SKM-1 (cell line): ENCODE results near the gene CSAD.

Source experiments
- DNase-seq: peaks from one replicate; lab custom pipeline; 2025; ENCODE audit not compliant: unreplicated experiment; lab: John Stamatoyannopoulos, UW

CSAD gene

GRCh38 chr12:53200107-53200457 lies 19.4 kb upstream of the CSAD start:
- DNase-seq, result no peak

GRCh38 chr12:53199700-53200099 lies 19.0 kb upstream of the CSAD start:
- DNase-seq, result no peak

GRCh38 chr12:53198486-53199110 lies 17.9 kb upstream of the CSAD start:
- no peak for DNase-seq

GRCh38 chr12:53197011-53197640 lies 16.4 kb upstream of the CSAD start:
- no peak for DNase-seq

GRCh38 chr12:53196486-53196885 lies 15.8 kb upstream of the CSAD start:
- DNase-seq, result no peak

- DNase-seq, result no peak
These were observed 15.0 kb upstream of the CSAD start for GRCh38 chr12:53195516-53196420.

GRCh38 chr12:53194973-53195372 lies 14.2 kb upstream of the CSAD start:
- DNase-seq, result no peak

GRCh38 chr12:53193985-53194716 lies 13.4 kb upstream of the CSAD start:
- DNase-seq, result no peak

- DNase-seq, result no peak
These were observed 12.3 kb upstream of the CSAD start for GRCh38 chr12:53193040-53193439.

- no peak for DNase-seq
These were observed 11.9 kb upstream of the CSAD start for GRCh38 chr12:53192531-53193021.

- DNase-seq, result no peak
These were observed 11.3 kb upstream of the CSAD start for GRCh38 chr12:53191885-53192530.

GRCh38 chr12:53191096-53191884 lies 10.6 kb upstream of the CSAD start:
- no peak for DNase-seq

- DNase-seq, result no peak
These were observed 9.5 kb upstream of the CSAD start for GRCh38 chr12:53190108-53190729.

GRCh38 chr12:53187145-53187899 lies 6.6 kb upstream of the CSAD start:
- DNase-seq, result no peak

GRCh38 chr12:53186745-53187144 lies 6.0 kb upstream of the CSAD start:
- DNase-seq, result no peak

- DNase-seq, result no peak
These were observed 4.9 kb upstream of the CSAD start for GRCh38 chr12:53185582-53186153.

GRCh38 chr12:53184828-53185227 lies 4.1 kb upstream of the CSAD start:
- DNase-seq, result no peak

GRCh38 chr12:53182903-53183302 lies 2.2 kb upstream of the CSAD start:
- no peak for DNase-seq
